ENCODE results near the gene PKLR. TPM values are rescaled to one million over a fixed set of nuclear protein-coding genes. Genes with fewer than 3 reads are reported as not detected.

PKLR gene
- total RNA-seq, 1 donor from 2014 or later = 0.11 TPM

- H3K27me3 Mint-ChIP-seq (ENCODE audit: low read depth) = no peaks in the 10 kb centered on the region
- H3K27ac Mint-ChIP-seq = peak within 1 kb of the TSS; percentile 9
- no peak for DNase-seq (ENCODE audit: low spot score in 2 of 2, unreplicated experiment in 2 of 2)
- H3K9me3 Mint-ChIP-seq = no peaks in the 10 kb centered on the region
- no peak for TF ChIP-seq CTCF (IDR thresholded peaks at IDR 0.05; ENCODE audit: unreplicated experiment)
- H3K4me3 Mint-ChIP-seq = peak within 1 kb of the TSS; percentile 89
- peaks cover 32% of the 10 kb centered on the region for H3K4me1 Mint-ChIP-seq
- H3K36me3 Mint-ChIP-seq = peaks cover 7% of the 10 kb centered on the region
Measured at GRCh38 chr1:155320661-155321617, 19.7 kb upstream of the PKLR start, which contains the start of gene RUSC1. TSS of gene RUSC1 (plus strand) at chr1:155320894. CDS start at chr1:155321774, 880 bp downstream.

DNA sequence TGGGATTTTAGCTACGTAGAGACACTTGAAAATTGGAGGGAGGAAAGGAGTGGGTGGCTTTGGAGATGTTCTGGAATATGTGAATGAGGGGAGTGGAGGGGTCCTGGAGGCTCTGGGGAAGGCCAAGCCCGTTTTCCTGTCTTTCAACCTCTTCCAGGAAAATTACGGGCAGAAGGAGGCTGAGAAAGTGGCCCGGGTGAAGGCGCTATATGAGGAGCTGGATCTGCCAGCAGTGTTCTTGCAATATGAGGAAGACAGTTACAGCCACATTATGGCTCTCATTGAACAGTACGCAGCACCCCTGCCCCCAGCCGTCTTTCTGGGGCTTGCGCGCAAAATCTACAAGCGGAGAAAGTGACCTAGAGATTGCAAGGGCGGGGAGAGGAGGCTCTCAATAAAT, 19.0 kb upstream of the PKLR start:
- Mint-ChIP-seq H3K36me3 (peaks cover 7% of the 10 kb centered on the region), H3K9me3 (no peaks in the 10 kb centered on the region), H3K27me3 (ENCODE audit: low read depth) (no peaks in the 10 kb centered on the region), H3K4me1 (peaks cover 26% of the 10 kb centered on the region), H3K4me3 (peak overlapping the region; percentile 89), H3K27ac (peak overlapping the region; percentile 9)
- TF ChIP-seq CTCF (IDR thresholded peaks at IDR 0.05; ENCODE audit: unreplicated experiment) = no peak
- DNase-seq (ENCODE audit: low spot score in 2 of 2, unreplicated experiment in 2 of 2) = no peak

DNA sequence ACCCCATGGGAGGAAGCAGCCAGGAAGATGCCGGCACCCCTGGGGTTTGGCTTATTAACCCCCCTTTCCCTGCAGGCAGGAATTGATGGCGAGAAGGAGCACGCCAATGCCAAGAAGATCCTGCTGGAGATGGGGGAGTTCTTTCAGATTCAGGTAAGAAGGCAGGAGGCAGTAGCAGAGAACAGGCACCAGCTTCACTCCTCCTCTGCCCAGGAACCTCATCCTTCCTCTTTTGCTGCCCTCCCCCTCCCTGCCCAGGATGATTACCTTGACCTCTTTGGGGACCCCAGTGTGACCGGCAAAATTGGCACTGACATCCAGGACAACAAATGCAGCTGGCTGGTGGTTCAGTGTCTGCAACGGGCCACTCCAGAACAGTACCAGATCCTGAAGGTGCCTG, 18.3 kb upstream of the PKLR start:
- Mint-ChIP-seq H3K4me3 (no peak overlapping the region), H3K4me1 (peaks cover 26% of the 10 kb centered on the region), H3K27me3 (ENCODE audit: low read depth) (no peaks in the 10 kb centered on the region), H3K36me3 (peaks cover 10% of the 10 kb centered on the region), H3K9me3 (no peaks in the 10 kb centered on the region), H3K27ac (no peak overlapping the region)
- TF ChIP-seq CTCF (IDR thresholded peaks at IDR 0.05; ENCODE audit: unreplicated experiment) = no peak
- no peak for DNase-seq (ENCODE audit: low spot score in 2 of 2, unreplicated experiment in 2 of 2)

DNA sequence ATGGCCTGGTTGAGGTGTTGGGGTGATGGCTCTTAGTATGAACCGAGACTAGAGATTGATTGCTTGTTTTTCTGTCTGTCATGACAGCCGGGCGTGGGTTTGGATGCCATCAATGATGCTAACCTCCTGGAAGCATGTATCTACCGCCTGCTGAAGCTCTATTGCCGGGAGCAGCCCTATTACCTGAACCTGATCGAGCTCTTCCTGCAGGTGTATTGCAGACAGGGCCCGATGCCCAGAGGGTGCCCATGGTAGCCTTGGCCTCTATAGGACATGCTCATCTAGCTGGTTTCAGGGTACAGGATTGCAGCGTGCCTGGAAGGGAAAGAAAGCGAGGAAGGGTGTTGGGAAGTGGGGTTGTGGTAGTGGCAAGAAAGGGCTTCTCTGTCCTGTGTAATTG, 16.8 kb upstream of the PKLR start:
- Mint-ChIP-seq H3K27me3 (ENCODE audit: low read depth) (no peaks in the 10 kb centered on the region), H3K27ac (peak overlapping the region; percentile 27), H3K4me3 (no peak overlapping the region), H3K4me1 (peaks cover 26% of the 10 kb centered on the region), H3K9me3 (no peaks in the 10 kb centered on the region), H3K36me3 (peaks cover 15% of the 10 kb centered on the region)
- DNase-seq (ENCODE audit: low spot score in 2 of 2, unreplicated experiment in 2 of 2) = no peak
- no peak for TF ChIP-seq CTCF (IDR thresholded peaks at IDR 0.05; ENCODE audit: unreplicated experiment)

GRCh38 chr1:155316922-155317321, 15.7 kb upstream of the PKLR start:
- Mint-ChIP-seq H3K27me3 (ENCODE audit: low read depth) (no peaks in the 10 kb centered on the region), H3K36me3 (peaks cover 23% of the 10 kb centered on the region), H3K9me3 (no peaks in the 10 kb centered on the region), H3K4me3 (no peak overlapping the region), H3K4me1 (peaks cover 19% of the 10 kb centered on the region), H3K27ac (no peak overlapping the region)
- no peak for DNase-seq (ENCODE audit: low spot score in 2 of 2, unreplicated experiment in 2 of 2)
- TF ChIP-seq CTCF (IDR thresholded peaks at IDR 0.05; ENCODE audit: unreplicated experiment) = no peak
